GM19240 (cell line): ENCODE measurements around the gene EAPP.
"Not testable (repeated sequence)": the region's sequence is repeated elsewhere in the genome, so short reads cannot be mapped to it uniquely, and the experiment has no call there.

Experiments used
- DNase-seq: peaks from one replicate; pipeline ENCODE4 v3.0.0; 2011; ENCODE audit warnings: low spot score; ENCODE audit not compliant: insufficient read length

Gene EAPP

DNA sequence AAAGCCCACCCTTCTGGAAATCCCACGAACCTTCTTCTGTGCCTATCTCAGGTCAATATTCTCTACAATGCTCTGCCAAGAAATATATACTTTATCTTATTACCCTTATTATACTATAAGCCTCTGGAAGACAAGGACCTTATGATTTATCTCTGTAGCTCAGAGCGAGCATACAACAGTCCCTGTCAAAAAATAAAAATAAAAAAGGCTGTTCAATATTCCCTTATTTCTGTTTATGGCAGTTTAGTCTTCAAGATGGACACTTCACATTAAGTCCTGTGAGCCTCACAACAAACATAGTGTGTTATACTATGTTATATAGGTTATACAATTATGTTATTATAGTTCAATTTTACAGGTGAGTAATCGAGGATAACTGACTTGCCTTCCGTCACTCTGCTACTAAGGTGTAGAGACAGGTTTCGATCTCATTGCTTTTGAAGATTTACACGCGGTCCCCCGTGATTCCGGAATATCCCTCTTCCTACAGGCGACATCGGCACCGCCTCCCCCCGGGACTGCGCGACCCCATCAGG lies 562 bp downstream of the EAPP start:
- no peak for DNase-seq

DNA sequence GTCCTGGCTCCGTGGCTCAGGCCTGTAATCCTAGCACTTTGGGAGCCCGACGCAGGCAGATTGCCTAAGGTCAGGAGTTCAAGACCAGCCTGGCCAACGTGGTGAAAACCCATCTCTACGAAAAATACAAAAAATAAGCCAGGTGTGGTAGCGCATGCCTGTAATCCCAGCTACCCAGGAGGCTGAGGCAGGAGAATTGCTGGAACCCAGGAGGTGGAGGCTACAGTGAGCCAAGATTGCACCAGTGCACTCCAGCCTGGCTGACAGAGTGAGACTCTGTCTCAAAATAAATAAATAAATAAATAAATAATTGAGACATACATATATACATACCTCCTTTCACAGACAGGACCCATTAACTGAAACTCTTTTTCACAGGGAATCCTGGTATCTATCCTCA lies 1.4 kb downstream of the EAPP start:
- DNase-seq: not testable (repeated sequence)

DNA sequence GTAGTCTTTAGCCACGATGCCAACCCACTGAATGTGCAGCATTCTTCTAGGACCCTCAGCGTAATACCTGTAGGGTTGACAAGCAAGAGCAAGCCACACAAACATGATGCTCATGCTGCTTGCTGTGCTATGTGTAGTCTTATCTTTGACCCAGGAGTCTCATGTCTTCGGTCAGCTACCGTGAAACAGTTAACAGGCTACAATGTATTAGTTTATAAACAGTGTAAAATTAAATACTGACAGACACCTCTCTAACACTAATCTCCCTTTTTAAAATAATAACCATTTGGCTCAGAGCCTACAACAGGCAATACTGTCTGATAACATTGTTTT lies 1.9 kb downstream of the EAPP start:
- no peak for DNase-seq

DNA sequence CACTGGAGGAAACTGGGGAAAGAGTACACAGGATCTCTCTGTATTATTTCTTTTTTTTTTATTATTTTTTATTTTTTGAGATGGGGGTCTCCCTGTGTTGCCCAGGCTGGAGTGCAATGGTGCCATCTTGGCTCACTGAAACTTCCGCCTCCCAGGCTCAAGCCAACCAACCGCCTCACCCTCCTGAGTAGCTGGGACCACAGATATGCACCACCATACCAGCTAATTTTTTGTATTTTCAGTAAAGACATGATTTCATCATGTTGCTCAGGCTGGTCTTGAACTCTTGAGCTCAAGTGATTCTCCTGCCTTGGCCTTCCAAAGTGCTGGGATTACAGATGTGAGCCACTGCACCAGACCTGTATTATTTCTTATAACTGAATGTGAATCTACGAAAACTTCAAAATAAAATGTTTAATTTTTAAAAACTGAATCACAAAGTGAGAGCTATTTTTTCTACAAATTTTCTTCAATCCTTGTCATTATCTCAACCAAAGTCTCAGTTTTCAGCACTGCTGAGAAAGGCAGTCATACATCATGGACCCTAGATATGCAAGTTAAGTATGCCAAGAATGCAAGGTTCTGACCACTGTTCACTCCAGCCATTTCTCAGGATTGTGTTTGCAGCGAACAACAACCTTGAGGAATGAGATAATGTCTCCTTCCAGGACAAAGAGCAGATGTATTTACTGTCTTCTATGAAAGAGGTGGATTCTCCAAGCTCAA lies 2.4 kb downstream of the EAPP start:
- no peak for DNase-seq

DNA sequence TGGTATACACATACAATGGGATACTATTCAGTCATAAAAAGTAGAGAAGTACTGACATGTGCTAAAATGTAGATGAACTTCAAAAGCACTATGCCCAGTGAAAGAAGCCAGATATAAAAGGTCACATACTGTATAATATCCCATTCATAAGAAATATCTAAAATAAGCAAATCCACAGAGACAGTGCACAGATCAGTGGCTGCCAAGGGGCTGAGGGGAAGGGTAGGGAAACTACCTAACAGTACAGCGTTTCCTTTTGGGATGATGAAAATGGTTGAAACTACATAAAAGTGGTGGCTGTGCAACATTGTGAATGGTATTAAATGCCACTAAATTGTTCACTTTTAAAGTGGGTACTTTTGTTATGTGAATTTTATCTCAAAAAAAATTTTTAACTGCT lies 11.9 kb downstream of the EAPP start:
- no peak for DNase-seq

DNA sequence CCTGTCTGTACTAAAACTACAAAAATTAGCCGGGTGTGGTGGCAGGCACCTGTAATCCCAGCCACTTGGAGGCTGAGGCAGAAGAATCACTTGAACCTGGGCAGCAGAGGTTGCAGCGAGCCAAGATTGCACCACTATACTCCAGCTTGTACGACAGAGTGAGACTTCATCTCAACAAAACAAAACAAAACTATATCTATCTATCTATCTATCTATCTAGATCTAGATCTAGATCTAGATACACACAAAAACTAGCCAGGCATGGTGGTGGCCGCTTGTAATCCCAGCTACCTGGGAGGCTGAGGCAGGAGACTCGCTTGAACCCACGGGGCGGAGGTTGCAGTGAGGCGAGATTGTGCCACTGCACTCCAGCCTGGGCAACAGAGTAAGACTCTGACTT lies 15.3 kb downstream of the EAPP start:
- DNase-seq: not testable (repeated sequence)

DNA sequence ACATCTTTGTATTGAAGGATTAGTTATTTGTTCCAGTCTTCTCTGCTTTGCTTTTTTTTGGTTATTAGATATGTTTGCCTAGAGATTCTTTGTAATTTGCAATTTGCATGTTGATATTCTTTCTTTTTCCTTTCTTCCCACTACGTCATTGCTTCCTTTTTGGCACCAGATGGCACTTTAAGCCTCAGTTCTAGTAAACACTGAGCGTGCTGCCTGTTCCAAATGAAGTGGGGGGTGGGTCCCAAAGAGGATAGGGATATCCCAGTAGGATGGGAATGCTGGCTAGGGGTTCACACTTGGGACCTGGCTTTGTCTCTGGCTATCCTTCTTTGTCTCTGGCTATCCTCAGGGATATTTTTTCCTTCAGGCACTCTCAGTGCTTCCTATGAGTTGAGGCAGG lies 17.0 kb downstream of the EAPP start:
- DNase-seq: no peak

DNA sequence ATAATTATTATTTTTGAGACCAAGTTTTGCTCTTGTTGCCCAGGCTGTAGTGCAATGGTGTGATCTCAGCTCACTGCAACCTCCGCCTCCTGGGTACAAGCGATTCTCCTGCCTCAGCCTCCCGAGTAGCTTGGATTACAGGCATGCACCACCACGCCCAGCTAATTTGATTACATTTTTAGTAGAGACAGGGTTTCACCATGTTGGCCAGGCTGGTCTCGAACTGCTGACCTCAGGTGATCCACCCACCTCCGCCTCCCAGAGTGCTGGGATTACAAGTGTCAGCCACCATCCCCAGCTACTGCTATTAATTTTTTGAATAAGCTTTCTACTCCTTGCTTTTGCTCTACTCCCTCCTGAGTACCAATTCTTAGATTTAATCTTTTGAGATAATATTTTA lies 18.4 kb downstream of the EAPP start:
- not testable (repeated sequence) for DNase-seq

DNA sequence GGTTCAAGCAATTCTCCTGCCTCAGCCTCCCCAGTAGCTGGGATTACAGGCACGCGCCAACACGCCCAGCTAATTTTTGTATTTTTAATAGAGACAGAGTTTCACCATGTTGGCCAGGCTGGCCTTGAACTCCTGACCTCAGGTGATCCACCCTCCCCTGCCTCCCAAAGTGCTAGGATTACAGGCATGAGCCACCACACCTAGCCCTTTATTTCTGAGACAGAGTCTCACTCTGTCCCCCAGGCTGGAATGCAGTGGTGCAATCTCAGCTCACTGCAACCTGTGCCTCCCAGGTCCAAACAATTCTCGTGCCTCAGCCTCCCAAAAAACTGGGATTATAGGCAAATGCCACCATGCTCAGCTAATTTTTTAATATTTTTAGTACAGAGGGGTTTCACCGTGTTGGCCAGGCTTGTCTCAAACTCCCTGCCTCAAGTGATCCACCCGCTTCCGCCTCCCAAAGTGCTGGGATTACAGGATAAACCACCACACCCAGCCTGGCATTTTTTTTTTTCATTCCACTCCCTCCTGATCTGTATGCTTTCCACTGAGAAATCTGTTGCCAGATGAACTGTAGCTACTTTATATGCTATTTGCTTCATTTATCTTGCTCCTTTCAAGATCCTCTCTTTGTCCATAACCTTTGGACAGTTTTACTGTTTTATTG lies 19.1 kb downstream of the EAPP start:
- DNase-seq: not testable (repeated sequence)

DNA sequence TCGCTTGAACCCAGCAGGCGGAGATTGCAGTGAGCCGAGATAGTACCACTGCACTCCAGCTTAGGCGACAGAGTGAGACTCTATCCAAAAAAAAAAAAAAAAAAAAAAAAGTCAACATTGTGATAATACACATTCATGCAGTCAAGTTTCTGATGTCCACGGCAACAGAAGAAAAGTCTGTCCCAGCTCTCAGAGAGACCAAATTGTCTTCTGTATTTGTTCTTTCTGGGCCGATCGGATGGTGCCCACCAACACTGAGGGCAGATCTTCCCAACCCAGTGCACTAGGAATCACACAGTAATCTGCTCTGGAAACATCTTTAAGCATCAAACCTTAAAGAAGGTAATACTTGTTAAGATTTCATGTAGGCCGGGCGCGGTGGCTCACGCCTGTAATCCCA lies 31.6 kb downstream of the EAPP start:
- no peak for DNase-seq

DNA sequence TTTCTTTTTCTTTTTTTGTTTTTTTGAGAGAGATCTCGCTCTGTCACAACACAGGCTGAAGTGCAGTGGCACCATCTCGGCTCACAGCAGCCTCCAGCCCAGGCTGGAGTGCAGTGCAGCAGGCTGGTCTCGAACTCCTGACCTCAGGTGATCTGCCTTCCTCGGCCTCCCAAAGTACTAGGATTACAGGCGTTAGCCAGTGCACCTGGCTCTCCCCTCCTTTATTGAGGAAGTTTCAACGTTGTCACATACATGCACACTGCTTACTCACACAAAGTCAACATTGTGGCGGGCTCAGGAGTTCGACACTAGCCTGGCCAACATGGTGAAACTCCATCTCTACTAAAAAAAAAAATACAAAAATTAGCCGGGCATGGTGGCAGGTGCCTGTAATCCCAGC lies 32.0 kb downstream of the EAPP start:
- no peak for DNase-seq

DNA sequence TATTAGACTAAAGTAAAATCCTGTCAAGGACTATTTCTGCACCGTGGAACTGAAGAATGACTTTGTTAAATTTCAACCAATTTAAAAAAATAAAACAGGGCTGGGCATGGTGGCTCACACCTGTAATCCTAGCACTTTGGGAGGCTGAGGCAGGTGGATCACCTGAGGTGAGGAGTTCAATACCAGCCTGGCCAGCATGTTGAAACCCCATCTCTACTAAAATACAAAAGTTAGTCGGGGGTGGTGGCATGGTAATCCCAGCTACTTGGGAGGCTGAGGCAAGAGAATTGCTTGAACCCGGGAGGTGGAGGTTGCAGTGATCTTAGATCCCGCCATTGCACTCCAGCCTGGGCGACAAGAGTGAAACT lies 34.4 kb downstream of the EAPP start:
- not testable (repeated sequence) for DNase-seq

DNA sequence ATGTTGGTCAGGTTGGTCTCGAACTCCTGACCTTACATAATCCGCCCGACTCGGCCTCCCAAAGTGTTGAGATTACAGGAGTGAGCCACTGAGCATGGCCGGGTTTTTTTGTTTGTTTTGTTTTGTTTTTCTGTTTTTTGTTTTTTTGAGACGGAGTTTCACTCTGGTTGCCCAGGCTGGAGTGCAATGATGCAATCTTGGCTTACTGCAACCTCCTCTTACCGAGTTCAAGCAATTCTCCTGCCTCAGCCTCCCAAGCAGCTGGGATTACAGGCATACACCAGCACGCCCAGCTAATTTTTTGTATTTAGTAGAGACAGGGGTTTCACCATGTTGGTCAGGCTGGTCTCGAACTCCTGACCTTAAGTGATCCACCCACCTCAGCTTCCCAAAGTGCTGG lies 35.5 kb downstream of the EAPP start:
- not testable (repeated sequence) for DNase-seq

DNA sequence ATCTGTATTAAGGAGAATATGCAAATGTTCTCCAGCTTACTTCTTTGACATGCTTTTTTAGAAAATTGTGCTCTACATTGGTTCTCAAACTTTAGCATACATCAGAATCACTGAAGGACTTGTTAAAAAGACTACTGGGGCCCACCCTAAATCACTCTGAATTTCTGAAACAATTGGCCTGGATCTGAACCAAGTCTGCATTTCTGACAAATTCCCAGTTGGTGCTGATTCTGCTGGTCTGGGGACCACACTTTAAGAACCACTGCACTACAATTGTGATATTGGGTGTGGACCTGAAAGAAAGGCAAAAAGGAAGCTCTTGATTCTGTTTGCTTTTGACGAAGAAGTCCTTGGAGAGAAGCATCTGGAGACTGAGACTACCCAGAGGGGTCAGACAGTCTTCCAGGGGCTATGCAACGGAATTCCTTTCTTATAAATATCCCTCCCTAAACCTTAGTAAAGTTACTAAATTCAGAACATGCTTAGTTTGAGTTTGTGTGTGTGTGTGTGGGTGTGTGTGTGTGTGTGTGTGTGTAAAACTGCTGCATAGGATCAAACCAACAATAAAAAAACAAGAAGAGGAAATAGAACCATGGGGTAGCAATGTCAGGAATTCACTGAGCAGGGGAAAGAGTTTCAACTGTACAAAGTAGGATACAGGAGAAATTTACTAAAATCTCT lies 36.8 kb downstream of the EAPP start:
- no peak for DNase-seq

DNA sequence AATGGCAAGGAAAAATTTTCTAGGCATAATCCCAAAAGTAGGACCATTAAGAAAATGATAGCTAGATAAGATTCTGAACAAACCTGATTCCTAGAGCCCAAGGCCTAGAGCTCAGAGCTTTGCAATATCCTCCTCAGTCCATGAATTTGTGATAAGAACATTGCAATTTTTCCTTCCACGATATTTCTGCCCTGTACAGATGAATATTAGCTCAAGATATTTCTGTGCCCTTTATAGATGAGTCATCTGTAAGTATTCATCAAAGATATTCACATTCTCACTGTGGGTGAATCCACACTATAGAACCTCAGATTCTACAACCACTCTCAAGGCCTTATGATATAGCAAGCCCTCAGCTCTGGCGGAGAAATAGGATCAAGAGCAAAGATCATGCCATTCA lies 37.5 kb downstream of the EAPP start:
- DNase-seq: no peak

DNA sequence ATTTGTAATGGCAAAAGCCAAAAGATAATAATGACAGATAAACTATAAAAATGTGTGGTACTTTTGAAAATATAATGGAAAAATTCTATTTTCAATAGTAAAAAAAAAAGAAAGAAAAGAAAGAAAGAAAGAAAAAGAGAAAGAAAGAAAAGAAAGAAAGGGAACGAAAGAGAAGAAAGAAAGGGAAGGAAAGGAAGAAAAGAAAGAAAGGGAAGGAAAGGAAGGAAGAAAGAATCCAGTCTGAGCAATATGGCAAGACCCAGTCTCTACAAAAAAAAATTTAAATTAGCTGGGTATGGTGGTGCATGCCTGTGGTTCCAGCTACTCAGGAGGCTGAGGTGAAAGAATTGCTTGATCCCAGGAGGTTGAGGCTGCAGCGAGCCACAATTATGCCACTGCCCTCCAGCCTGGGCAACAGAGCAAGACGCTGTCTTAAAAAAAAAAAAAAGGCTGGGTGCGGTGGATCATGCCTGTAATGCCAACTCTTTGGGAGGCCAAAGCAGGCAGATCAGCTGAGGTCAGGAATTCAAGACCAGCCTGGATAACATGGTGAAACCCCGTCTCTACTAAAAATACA lies 38.4 kb downstream of the EAPP start:
- DNase-seq: no peak

DNA sequence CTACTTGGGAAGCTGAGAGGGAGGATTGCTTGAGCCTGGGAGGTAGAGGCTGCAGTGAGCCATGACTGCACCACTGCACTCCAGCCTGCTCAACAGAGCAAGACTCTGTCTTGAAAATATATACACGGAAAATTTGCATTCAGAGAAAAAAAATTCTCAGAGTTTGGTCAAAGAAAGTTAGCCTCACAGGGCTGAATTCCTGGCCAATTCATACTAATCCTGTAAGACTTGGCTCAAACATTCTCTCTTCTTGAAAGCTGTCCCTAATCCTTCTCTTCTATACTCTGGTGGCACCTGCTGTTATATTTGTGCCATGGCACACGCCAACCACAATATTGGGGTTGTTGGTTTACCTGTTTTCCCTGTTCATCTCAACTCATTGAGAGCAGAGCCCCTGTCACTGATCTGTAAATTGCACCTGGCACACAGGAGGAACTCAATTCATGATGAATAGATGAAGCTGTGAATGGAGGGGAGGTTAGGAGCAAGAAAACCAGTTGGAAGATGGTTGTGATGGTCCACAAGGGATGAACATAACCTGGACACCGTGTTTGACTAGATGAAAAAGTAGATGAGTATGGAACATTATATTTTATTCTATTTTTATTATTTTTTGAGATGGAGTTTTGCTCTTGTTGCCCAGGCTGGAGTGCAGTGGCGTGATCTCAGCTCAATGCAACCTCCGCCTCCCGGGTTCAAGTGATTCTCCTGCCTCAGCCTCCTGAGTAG lies 40.7 kb downstream of the EAPP start:
- no peak for DNase-seq

DNA sequence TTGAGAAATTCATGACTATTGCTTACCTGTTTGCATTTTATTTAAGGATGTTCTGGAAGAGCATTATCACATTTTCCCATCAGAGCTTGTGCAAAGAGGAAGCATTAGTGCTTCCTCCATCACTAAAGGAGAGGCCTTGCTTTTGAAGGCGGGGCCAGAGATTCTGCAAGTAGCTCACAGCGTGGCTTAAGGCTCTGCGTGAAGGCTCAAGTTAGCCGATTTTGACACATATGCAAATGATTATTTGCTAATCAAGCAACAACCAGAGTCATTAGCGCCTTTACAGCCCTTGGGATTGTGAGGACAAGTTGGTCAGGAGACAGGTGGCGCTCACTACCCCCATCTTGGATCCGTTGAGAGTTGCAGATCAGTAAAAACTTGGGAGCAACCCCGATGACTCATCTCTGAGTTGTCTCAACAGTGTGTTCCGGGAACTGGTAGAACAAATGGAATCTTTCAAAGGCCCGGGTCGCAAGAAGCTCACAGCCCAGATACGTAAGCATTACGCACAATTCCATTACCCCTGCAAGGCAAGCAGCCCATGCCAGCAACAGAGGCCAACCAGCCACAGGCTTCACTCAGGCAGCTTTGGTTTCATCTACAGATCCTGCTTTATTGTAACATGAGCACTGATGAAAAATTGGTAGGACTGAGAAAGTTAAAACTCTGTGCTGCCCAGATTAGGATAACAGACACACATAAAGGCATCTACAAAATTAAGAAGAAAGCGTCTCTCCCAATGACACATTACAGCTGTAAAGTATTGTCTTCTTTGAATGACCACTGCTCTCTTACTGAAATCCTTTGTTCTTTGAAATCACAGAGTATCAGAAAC lies 42.6 kb downstream of the EAPP start:
- no peak for DNase-seq

DNA sequence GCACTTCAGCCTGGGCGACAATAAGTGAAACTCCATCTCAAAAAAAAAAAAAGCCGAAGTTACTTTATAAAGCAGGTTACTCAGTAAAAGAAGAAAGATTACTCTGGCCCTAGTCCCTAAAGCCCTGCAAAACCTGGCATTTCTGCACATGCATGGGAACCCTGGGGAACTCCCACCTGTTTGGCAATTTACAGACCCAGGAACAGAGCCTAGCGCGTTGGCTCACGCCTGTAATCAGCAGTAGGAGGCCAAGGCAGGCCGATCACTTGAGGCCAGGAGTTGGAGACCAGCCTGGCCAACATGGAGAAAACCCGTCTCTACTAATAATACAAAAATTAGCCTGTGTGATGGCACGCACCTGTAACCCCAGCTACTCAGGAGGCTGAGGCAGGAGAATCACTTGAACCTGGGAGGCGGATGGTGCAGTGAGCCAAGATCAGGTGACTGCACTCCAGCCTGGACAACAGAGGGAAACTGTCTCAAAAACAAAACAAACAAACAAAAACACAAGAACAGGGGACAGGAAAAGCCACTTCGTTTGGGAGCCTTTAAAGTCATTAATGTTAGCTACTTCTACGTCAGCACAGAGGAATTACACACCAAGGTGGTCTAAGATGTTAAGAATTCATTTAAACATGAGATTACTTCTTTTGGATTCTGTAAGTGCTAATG lies 43.4 kb downstream of the EAPP start:
- no peak for DNase-seq

DNA sequence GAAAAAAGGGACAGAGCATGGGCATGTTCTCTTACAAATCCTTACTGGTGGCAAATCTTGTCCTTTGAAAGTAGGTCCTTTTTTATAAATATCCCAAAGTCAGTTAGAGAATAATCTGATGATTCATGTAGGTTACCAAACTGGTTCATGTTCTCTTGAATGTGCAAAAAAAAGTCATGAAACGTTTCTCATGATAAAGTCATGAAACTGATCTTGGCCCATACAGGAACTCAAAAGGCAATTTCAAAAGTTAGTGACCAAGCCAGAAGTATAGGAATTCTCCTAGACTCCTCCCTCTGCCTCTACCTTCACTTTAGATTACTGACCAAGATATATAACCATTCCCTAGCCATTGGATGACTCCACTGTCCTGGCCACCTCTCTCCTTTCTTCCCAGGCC lies 50.2 kb downstream of the EAPP start:
- DNase-seq: no peak
